GM19438 (cell line): Measurements from ENCODE around the gene NFE2L2.
A peak's percentile ranks its signal among the peaks of the same experiment; 100 is the strongest.
"Not testable (repeated sequence)": the region's sequence is repeated elsewhere in the genome, so short reads cannot be mapped to it uniquely, and the experiment has no call there.

Source experiments
- ATAC-seq: cut with Tn5 transposase; IDR thresholded peaks from one replicate; pipeline ENCODE4 v1.9.1; 2021; ENCODE audit warnings: low read depth; ENCODE audit not compliant: unreplicated experiment

Gene NFE2L2

GRCh38 chr2:177204417-177204816, 60.1 kb downstream of the NFE2L2 start:
- ATAC-seq = no peak

GRCh38 chr2:177201919-177202346, 62.6 kb downstream of the NFE2L2 start:
- ATAC-seq = no peak

GRCh38 chr2:177200419-177200818, 64.1 kb downstream of the NFE2L2 start:
- not testable (repeated sequence) for ATAC-seq

DNA sequence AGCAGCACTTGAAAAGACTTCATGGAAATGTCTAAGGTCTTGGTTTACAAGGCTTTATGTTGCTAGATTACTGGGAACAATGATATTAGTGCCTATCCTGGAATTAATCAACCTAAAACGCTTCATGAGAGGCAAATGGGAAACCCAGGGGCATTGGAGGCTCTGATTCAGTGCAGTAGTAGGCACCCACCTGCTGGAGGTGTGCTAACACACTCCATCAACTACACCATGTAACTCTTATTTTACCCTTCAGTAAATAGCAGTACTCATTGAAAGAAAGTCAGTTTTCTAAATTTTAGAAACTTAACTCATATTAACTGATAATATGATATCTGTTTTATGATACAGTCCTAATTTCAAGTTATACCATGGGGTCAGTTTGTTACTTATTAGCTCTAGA, 69.3 kb downstream of the NFE2L2 start:
- ATAC-seq = no peak

DNA sequence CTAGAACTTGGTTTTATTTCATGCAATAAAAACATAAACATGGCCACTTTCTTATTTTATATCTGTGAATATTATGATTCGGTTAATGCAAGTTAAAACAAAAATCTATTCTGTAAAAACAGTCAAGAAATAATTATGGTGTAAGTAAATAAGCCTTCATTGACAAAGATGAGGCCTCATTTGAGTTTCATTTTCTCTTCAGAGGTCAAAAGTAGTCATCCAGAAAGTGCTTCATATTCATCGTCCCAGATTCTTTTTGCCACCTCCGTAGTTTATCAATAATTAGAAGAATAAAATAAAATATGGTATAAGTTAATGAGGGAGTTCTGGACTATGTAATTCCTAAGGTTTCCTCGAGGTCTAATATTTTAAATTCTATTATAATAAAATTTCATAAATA, 71.3 kb downstream of the NFE2L2 start:
- ATAC-seq = peak; percentile 67

GRCh38 chr2:177192788-177193187, 71.7 kb downstream of the NFE2L2 start:
- no peak for ATAC-seq

DNA sequence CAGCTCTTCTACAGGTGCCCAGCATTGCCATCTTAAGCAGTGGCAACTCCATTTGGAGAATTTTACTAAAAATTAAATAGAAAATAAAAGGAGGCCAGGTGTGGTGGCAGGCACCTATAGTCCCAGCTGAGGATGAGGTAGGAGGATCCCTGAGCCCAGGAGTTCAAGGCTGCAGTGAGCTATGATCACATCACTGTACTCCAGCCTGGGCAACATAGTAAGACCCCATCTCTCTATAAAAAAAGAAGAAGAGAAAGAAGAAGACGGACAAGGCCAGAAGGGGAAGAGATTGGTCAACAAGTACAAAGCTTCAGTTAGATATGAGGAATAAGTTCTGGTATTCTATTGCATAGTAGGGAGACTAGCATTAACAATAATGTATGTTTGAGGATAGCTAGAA, 73.6 kb downstream of the NFE2L2 start:
- no peak for ATAC-seq

DNA sequence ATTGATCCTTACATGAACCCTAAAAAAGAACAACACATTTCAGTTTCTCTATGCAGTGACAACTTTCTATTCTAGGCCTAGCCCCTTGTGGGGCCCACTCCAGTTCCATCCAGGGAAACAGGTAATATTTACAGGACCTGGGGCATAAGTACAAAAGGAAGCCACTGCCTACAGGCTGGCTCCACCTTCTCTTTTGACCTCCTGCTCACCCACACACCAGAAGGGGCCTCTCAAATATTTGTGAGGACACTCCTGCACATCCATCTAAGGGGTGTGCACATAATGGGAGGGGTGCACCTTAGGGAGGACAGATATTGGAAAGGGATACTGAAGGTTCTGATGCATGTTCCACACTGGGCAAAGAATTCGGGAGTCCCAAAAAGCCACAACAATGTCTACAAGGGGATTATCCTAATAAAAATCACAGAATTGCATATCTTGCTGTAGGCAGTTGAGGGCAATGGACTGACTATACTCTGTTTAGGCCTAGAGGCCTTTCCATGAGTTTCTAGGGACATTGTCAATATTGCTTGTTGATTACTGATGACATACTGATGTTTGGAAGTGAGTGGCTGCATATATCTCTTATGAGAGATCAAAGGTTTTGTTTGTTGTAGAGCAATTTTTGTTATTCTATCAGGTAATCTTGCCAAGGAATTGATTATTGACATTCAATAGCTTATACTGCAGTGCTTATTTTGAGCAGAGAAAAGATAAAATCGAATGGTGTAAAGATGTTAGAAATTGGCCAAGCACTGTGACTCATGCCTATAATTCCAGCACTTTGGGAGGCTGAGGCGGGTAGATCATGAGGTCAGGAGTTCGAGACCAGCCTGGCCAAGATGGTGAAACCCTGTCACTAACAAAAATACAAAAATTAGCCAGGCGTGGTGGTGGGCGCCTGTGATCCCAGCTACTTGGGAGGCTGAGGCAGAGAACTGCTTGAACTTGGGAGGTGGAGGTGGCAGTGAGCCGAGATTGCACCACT, 75.8 kb downstream of the NFE2L2 start:
- ATAC-seq = no peak

DNA sequence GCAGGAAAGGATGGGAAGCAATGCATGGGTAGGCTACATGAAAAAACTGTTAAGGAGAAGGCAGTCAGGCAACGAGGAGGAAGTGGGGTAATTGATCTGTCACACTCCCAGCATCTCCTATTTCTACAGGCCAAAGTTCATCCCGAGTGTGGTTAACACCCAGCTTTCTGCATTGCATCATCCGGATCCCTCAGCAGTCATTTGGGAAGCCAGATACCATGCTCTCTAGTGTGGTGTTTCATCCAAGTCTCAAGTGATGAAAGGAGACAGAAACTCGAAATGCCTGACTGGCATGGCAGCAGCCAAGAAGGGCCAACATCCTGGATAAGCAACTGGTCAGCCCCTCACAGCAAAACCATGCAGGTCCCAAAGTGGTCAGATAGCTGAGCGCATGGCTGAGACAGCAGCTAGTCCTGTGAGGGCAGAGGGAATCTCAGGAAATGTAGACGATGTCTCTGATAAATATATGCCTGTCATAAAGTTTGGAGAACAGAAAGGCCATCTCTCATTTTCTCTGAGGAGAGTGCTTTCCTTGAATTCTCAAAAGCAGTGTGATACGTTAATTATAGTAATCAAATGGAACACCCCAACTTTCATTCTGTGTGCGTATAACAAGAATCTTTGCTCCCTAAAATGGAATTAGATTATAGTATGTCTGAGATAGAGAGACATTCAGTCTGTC, 76.8 kb downstream of the NFE2L2 start:
- ATAC-seq = no peak

DNA sequence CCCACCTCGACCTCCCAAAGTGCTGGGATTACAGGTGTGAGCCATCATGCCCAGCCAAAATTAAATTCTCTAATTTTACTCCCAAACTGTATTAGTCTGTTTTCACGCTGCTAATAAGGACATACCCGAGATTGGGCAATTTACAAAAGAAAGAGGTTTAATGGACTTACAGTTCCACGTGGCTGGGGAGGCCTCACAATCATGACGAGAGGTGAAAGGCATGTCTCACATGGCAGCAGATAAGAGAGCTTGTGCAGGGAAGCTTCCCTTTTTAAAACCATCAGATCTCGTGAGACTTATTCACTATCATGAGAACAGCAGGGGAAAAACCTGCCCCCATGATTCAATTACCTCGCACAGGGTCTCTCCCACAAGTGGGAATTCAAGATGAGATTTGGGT, 78.5 kb downstream of the NFE2L2 start:
- not testable (repeated sequence) for ATAC-seq

- ATAC-seq = no peak
Observed at GRCh38 chr2:177184606-177185005, 79.9 kb downstream of the NFE2L2 start.

- ATAC-seq = no peak
Observed at GRCh38 chr2:177183860-177184259, 80.7 kb downstream of the NFE2L2 start.
